ENCODE measurements around the gene UTP4. TPM values are rescaled to one million over a fixed set of nuclear protein-coding genes. Genes with fewer than 3 reads are reported as not detected.

UTP4 gene
- total RNA-seq, 4 donors from 2014 or later, result 10.1 to 79.4 (median 17.6) TPM

- 90 to 97% methylated on average over 5 to 6 of the region's 6 CpGs for WGBS, 2 donors (ENCODE audit: low coverage in 1 of 2)
- TF ChIP-seq EP300 (IDR thresholded peaks at IDR 0.05; ENCODE audit: low read depth) (no peak), CTCF (IDR thresholded peaks at IDR 0.05) (no peak), POLR2A (IDR thresholded peaks at IDR 0.05) (no peak), POLR2AphosphoS5 (IDR thresholded peaks at IDR 0.05) (no peak)
These were observed 21.1 kb upstream of the UTP4 start for GRCh38 chr16:69111216-69111875.

GRCh38 chr16:69111876-69112230, 20.6 kb upstream of the UTP4 start:
- 89% methylated on average over 5 of the region's 5 CpGs; no CpG with 5 or more reads in 1 of the 2 donors for WGBS, 2 donors (ENCODE audit: low coverage in 1 of 2)
- H3K27ac ChIP-seq, result no peak overlapping the region
- intact Hi-C loops (cut with DNase I; ENCODE audit: low total_unique reads) (no loop called here), in situ Hi-C loops (cut with MboI; ENCODE audit: low pct_ligation_motif_present in 1 of 4, low pct_unique_long_range_greater_than_20kb in 1 of 4, low sequenced_read_pairs in 3 of 4) (loop anchor here in 1 of 4 donors (25.0 kb wide), 1 partner anchor 200 kb away; no protein-coding TSS in a partner anchor)
- DNase-seq, result no peak
- peaks cover 0 to 11% (median 0%) of the 10 kb centered on the region in 4 donors for H3K36me3 ChIP-seq
- H3K4me3 ChIP-seq, result no peak overlapping the region
- H3K9me3 ChIP-seq, result no peaks in the 10 kb centered on the region
- peaks cover 13% of the 10 kb centered on the region for H3K27me3 ChIP-seq
- TF ChIP-seq CTCF (IDR thresholded peaks at IDR 0.05) (no peak), POLR2A (IDR thresholded peaks at IDR 0.05) (no peak), EP300 (IDR thresholded peaks at IDR 0.05; ENCODE audit: low read depth) (no peak), POLR2AphosphoS5 (IDR thresholded peaks at IDR 0.05) (no peak)
- H3K4me1 ChIP-seq, result peaks cover 9 to 16% (median 14%) of the 10 kb centered on the region in 4 donors

More at GRCh38 chr16:69111216-69111875, 21.1 kb upstream of the UTP4 start:
- Histone ChIP-seq H3K9me3 (no peaks in the 10 kb centered on the region), H3K36me3 (peaks cover 0 to 10% (median 0%) of the 10 kb centered on the region in 4 donors), H3K4me3 (no peak overlapping the region), H3K27me3 (peaks cover 18% of the 10 kb centered on the region), H3K4me1 (peaks cover 14 to 21% (median 19%) of the 10 kb centered on the region in 4 donors), H3K27ac (no peak overlapping the region)
- intact Hi-C loops (cut with DNase I; ENCODE audit: low total_unique reads) (no loop called here), in situ Hi-C loops (cut with MboI; ENCODE audit: low pct_ligation_motif_present in 1 of 4, low pct_unique_long_range_greater_than_20kb in 1 of 4, low sequenced_read_pairs in 3 of 4) (loop anchor here in 1 of 4 donors (25.0 kb wide), 1 partner anchor 199 kb away; no protein-coding TSS in a partner anchor)
- DNase-seq, result no peak

- in situ Hi-C loops (cut with MboI; ENCODE audit: low pct_ligation_motif_present in 1 of 4, low pct_unique_long_range_greater_than_20kb in 1 of 4, low sequenced_read_pairs in 3 of 4), result loop anchor here in 1 of 4 donors (25.0 kb wide), 1 partner anchor 200 kb away; no protein-coding TSS in a partner anchor
- Histone ChIP-seq H3K27me3 (peaks cover 6% of the 10 kb centered on the region), H3K4me3 (no peak overlapping the region), H3K4me1 (peaks cover 3 to 9% (median 7%) of the 10 kb centered on the region in 4 donors), H3K36me3 (peaks cover 0 to 18% (median 0%) of the 10 kb centered on the region in 4 donors), H3K27ac (no peak overlapping the region), H3K9me3 (no peaks in the 10 kb centered on the region)
- intact Hi-C loops (cut with DNase I; ENCODE audit: low total_unique reads), result no loop called here
- WGBS, 2 donors (ENCODE audit: low coverage in 1 of 2), result 51% methylated on average over 3 of the region's 6 CpGs; no CpG with 5 or more reads in 1 of the 2 donors
- TF ChIP-seq POLR2A (IDR thresholded peaks at IDR 0.05), result no peak
- peak; percentile 50 to 72 (median 59) for TF ChIP-seq CTCF (IDR thresholded peaks at IDR 0.05)
- peak; percentile 64 for DNase-seq
These were observed 19.9 kb upstream of the UTP4 start for GRCh38 chr16:69112285-69113129.

- 90% methylated on average over 7 of the region's 7 CpGs; no CpG with 5 or more reads in 1 of the 2 donors for WGBS, 2 donors (ENCODE audit: low coverage in 1 of 2)
- peaks cover 0 to 2% (median 1%) of the 10 kb centered on the region in 4 donors for H3K4me1 ChIP-seq
- no peak overlapping the region for H3K27ac ChIP-seq
- in situ Hi-C loops (cut with MboI; ENCODE audit: low pct_ligation_motif_present in 1 of 4, low pct_unique_long_range_greater_than_20kb in 1 of 4, low sequenced_read_pairs in 3 of 4), result loop anchor here in 1 of 4 donors (25.0 kb wide), 1 partner anchor 201 kb away; no protein-coding TSS in a partner anchor
- intact Hi-C loops (cut with DNase I; ENCODE audit: low total_unique reads), result no loop called here
- no peak overlapping the region for H3K4me3 ChIP-seq
- H3K36me3 ChIP-seq, result peaks cover 0 to 25% (median under 1%) of the 10 kb centered on the region in 4 donors
- no peaks in the 10 kb centered on the region for H3K9me3 ChIP-seq
- peaks cover under 1% of the 10 kb centered on the region for H3K27me3 ChIP-seq
- TF ChIP-seq POLR2AphosphoS5 (IDR thresholded peaks at IDR 0.05) (no peak), POLR2A (IDR thresholded peaks at IDR 0.05) (no peak), EP300 (IDR thresholded peaks at IDR 0.05; ENCODE audit: low read depth) (no peak), CTCF (IDR thresholded peaks at IDR 0.05) (no peak)
- no peak for DNase-seq
These were observed 19.2 kb upstream of the UTP4 start for GRCh38 chr16:69113216-69113615.
